Islet of Langerhans (tissue), 1 donor: ENCODE measurements around the gene PDZD7.
"Not testable (repeated sequence)": the region's sequence is repeated elsewhere in the genome, so short reads cannot be mapped to it uniquely, and the experiment has no call there.

Experiments used
- FAIRE-seq: peaks from one replicate; lab custom pipeline; 2011; peaks lifted over from hg19 to GRCh38; lab: Jason Lieb, UNC

The PDZD7 gene

DNA sequence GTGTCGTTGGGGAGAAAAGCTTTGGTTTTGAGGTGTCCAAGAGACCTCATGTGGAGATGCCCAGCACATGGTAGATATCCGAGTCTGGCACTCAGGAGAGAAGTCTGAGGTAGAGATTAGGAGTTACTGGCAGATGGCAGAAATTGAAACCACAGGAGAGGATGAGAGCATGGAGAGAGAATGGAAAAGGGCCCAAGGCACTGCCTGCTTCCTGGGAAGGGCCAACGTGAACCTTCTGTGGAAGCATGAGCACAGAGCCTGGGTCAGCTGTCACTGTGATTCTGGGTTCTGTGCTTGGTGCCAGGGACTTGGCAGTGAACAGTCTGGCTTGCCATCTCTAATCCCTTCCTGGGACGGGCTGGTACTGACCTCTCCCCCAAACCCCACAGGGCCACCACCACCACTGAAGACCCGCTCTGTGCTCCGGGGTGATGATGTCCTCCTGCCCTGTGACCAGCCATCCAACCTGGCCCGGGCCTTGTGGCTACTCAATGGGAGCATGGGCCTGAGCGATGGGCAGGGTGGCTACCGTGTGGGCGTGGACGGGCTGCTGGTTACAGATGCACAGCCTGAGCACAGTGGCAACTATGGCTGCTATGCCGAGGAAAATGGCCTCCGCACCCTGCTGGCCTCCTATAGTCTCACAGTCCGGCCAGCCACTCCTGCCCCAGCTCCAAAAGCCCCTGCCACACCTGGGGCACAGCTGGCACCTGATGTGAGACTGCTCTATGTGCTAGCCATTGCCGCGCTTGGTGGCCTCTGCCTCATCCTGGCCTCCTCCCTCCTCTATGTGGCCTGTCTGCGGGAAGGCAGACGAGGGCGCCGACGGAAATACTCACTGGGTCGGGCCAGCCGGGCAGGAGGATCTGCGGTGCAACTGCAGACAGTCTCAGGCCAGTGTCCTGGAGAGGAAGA is 47.8 kb downstream of the PDZD7 start:
- FAIRE-seq, result no peak

- FAIRE-seq, result no peak
Measured at GRCh38 chr10:100981178-100981772, 49.7 kb downstream of the PDZD7 start.

GRCh38 chr10:100980711-100981110 is 50.2 kb downstream of the PDZD7 start:
- FAIRE-seq, result no peak

DNA sequence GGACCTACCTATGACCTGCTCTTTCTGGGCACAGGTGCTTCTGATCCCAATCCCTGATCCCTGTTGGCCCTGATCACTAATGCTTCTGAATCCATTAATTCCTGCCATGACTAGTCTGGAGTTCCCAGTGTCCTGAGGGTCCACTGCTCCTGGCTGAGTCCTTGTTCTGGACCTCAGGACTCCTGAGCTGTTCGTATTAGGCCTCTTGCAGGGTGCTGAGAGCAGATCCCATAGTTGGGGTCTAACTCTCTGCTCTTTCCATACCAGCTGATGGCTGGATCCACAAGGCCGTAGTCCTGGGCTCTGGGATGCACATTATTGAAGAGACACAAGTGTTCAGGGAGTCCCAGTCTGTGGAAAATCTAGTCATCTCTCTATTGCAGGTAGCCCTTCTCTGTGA is 50.6 kb downstream of the PDZD7 start:
- FAIRE-seq, result no peak

GRCh38 chr10:100979791-100980272 is 51.1 kb downstream of the PDZD7 start:
- no peak for FAIRE-seq

- FAIRE-seq, result no peak
Measured at GRCh38 chr10:100978901-100979195, 52.1 kb downstream of the PDZD7 start.

DNA sequence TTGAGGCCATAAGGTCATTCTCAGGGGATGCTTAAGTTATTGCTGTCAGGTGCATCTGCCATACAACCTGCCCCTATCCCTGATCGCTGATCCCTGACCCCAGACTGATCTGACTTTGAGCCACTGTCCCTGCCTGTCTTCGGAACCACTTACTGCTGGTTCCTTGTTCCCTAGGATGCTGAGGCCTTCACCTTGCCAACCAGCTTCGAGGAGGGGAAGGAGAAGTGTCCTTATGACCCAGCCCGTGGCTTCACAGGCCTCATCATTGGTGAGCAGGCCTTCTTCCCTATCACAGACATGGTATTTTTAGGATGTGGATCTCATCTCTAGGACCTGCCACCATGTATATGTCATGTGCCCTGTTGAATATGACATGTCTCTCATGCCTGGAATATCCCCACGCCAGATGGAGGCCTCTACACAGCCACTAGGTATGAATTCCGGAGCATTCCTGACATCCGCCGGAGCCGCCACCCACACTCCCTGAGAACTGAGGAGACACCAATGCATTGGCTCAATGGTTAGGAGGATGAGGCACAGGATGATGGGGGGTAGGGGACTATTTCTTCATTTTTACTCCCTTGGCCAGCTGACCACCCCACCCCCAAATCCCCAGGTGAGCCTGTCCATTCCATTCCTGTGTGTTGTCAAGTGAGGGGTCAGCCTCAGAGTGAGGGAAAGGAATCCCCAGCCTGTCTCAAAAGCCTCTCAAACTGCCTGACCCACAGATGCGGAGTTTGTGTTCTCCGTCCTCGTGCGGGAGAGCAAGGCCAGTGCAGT is 52.6 kb downstream of the PDZD7 start:
- no peak for FAIRE-seq

- no peak for FAIRE-seq
Measured at GRCh38 chr10:100977436-100977835, 53.5 kb downstream of the PDZD7 start.

DNA sequence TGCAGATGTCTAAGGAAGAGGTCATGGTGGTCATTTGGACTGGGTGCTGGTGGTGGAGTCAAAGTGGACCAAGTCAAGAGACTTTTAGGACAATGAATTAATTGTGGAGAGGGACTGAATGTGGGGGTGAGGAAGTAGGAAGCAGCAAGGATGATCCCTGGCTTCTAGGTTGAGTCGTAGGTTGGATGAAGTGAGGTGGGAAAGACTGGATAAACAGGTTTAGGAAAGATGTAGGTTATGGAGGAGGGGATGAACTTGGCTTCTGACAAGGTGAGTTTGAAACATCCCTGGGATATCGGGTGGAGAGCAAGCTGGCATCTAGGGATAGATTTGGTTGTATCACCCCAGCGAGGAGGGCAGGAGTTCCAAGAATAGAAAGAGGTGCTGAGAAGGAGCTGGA is 54.0 kb downstream of the PDZD7 start:
- FAIRE-seq, result no peak

GRCh38 chr10:100975397-100975796 is 55.5 kb downstream of the PDZD7 start:
- not testable (repeated sequence) for FAIRE-seq

- no peak for FAIRE-seq
Measured at GRCh38 chr10:100972904-100973535, 57.9 kb downstream of the PDZD7 start.

GRCh38 chr10:100972115-100972903 is 58.6 kb downstream of the PDZD7 start:
- FAIRE-seq, result no peak

GRCh38 chr10:100970914-100971811 is 59.8 kb downstream of the PDZD7 start:
- FAIRE-seq, result no peak

DNA sequence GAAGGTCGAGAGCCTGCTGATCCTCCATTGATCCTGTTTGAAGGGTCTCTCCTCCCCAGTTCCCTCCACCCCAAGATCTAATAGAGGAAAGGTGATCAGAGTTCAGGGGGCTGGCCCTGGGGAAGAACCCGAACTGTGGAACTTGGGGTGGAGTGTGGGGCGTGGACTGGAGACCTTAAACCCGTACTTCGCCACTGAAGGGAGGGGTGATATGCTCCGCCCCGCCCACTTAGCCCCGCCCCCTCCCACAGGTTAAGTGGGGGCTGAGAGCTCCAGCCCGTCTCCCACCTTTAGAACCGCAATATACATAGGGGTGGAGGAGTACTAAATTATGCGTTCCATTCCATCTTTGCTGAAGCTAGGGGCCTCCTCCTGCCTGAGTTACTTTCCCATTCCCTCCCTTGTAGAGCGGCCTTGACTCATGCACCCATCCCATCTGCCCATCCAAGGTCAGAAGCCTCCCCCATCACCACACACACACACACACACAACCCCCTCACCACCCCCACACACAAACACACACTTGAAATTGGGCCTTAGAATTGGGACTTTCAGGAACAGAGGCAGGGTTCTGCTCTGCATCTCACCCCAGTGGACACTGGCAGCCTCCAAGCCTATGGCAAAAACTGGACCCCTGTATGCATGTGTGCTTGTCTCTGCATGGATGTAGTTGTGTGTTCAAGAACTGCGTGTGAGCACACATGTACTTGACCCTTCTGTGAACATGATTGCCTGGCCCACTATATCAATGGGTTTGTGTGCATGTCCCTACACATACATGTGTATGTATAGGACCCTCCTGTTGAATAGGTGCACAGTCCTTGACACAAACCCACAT is 60.6 kb downstream of the PDZD7 start:
- no peak for FAIRE-seq

DNA sequence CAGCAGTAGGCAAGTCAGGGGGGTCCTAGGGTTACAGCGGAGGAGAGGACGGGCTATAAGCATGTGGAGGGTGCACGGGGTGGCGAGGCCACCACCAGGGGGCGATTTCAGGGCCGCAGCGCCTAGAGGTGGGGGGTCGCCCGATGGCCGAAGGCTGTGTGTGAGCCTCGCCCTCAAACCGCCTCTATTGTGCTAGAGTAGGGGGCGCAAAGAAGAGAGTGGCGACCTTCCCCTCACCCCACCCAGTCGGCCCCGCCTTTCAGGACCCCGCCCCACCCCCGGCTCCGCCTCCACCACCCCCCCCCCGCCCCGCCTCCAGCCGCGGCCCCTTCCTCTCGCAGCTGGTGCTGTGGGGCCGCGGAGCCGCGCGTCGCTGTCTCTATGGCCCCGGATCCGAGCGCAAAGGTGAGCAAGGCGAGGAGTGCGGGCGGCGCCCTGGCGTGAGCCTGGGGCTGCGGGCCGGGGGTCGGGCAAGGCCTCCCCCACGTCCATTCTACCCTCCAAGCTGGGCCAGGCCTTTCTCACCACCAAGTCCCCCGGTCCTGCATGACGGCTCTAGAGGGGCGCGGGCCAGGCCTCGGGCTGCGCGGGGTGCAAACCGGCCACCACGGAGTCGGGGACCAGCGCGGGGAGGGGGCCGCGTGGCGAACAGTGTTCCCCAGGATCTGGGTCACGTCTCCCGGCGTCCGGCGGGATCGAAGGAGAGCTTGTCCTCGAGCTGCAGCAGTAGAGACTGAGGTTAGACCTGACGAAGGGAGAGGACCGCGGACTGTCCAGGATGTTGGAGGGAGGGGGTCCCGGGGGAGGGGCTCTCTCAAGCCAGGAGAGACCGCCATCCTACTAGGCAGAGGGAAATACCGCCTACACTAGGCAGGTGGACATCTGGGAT is 61.5 kb downstream of the PDZD7 start, which contains the start of gene SEMA4G:
TSS of gene SEMA4G (plus strand) at position 318 of the 889 bp plus-strand sequence. CDS start 3,409 bp downstream, outside the sequence.
- FAIRE-seq, result no peak

- FAIRE-seq, result no peak
Measured at GRCh38 chr10:100968863-100969186, 62.1 kb downstream of the PDZD7 start.

DNA sequence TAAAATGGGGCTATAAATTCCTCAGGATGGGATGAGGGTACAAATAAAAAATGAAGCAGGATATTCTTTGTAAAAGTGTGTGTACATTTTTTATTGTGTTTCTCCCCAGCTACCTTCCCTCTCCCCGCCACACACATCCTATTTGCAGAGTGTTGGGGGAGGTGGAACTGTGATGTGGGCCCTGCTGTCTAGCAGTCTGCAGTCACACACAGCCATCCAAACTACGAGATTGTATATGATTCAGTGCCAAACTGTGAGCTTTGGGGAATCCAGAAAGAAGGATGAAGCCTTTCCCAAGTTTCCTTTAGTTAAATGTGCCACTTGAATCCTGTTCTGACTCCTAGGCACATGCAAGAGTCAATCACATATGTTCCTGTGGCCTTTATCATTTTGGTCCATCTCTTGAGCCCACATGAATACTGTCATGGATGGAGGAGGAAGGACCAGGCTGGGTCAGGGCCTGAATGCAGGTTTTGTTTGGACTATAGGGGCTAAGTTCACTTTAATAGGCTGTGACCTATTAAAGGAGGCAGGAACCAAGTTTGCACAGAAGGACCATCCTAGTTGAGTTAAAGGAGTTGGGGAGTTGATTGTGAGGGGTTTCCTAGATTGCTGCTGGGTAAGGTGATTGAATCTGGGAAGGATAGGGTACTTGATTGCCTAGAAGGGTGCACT is 62.7 kb downstream of the PDZD7 start:
- FAIRE-seq, result no peak

DNA sequence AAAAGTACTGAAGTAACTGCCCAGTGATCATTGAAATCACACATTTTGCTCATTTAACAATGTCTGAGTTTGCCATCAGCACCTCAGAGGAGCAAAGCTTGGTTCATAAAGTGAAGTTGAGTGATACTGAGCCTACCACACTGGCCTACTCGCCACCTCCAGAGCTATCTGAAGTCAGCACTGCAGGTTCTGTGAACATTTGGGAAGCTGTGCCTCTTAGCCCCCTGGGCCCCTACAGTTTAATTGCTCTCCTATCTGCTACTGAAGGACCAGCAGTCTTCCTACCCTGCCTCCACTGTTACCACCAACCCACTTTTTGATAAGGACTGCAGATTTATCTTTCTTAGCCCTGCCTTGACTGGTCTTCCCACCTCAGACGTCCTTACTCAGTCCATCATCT is 63.6 kb downstream of the PDZD7 start:
- FAIRE-seq, result no peak
